HG03342 (cell line): Measurements from ENCODE around the gene LSM12.
"Not testable (repeated sequence)": the region's sequence is repeated elsewhere in the genome, so short reads cannot be mapped to it uniquely, and the experiment has no call there.

Source experiments
- ATAC-seq: cut with Tn5 transposase; IDR thresholded peaks from one replicate; pipeline ENCODE4 v1.9.1; 2021; ENCODE audit warnings: mild to moderate bottlenecking, moderate library complexity; ENCODE audit not compliant: unreplicated experiment

LSM12 gene

GRCh38 chr17:44066204-44066930 is at the start of gene LSM12:
TSS of gene LSM12 (minus strand) at chr17:44066671. CDS start at chr17:44066587, 84 bp downstream.
- ATAC-seq: peak; percentile 71

DNA sequence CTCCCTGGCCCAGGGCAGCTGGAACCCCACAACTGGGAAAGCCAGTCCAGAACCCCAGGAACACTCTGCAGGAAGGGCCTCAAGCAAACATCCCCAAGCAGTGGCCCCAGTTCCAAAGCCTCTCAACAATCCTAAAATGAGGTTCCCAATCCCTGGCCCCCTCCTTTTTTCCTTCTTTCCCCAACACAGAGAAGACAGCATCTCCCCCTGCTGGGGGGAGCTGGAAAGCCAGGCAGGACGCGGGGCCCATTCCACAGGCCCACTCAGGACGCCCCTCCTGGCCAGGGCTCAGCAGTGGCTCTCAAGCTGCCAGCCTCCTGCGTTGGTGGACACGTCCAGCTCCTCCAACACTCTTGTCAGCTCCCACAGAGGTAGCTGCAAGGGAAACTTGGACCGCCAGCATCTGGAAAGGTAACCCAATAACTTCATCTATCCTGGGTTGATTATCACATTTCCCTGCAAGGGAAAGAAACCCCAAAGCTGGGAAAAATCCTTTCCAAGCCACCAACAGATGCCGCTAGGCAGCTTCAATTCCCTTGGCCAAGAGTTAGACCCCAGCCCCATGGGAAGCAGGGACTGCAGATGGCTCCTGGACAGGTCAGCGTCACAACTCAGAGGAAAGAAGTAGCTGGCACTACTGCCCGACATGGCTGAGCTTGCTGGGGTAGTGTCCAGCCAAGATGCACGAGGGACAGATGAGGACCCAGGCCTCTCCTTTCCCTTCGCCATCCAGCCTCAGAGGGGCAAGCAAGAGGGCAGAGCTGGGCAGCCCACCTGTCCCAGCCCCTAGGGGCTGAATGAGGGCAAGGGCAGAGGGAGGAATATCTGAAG is 49.3 kb upstream of the LSM12 start:
- ATAC-seq: no peak

DNA sequence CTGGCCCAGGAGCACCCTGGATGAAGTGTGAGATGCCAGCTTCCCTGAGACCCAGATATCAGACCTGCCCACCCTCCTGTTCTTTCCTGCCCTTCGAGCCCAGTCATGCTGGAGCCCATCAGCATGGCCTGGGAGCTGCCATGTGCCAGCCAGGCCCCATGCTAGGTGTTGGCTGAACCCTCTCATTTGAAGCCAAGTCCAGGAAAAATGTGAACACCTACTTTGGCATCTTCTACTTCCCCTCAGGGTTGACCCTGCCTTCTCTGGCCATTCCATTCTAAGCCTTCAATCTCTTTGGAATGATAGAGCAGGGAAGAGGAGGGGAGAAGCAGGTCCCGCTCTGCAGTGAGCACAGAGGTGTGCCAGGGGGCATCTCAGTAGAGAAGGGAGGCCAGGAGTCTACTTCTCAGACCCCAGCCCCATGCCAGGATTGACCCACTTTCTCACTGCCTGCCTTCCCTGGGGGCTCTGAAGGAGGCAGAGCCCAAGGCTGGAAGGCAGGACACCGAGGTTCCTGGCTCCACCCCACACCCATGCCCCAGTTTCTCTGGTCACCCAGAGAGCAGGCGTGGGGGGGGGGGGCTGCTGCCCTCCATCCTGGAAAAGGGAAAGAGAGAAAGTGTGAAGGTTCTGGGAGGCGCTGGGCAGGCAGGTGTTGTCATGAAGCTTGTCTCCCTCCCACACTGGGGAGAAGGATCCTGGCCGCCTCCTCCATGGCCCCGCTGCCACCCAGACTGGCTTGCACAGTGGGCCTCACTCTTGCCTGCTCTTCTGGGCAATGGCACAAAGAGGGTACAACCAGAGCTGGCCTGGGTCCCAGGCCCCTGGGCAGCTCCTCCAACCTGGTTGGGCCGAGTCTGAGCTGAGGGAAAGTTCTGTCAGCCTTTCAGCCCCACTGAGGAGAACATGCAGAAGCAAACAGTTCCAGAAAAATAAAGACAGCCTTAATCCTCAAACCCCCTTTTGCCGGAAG is 47.7 kb upstream of the LSM12 start:
- ATAC-seq: no peak

DNA sequence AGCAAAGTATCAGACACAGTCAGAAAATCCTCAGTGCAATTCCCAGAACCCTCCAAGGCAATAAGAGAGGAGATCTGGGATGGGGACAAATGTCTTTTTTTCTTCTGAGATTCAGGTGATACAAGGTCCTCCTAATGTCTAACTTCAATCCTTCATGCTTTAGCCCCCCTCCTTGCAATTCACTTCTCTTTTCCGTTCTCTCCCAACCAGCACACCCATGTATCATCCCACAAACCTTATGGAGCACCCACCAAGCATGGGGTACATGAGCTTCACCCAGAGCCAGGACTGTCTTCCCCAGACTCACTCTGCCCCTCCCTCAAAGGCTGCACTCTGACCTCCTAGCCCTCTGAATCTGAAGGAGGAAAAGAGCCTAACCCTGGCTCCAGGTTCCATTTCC is 46.9 kb upstream of the LSM12 start:
- no peak for ATAC-seq

- no peak for ATAC-seq
Observed at GRCh38 chr17:44112284-44113280, 46.1 kb upstream of the LSM12 start.

DNA sequence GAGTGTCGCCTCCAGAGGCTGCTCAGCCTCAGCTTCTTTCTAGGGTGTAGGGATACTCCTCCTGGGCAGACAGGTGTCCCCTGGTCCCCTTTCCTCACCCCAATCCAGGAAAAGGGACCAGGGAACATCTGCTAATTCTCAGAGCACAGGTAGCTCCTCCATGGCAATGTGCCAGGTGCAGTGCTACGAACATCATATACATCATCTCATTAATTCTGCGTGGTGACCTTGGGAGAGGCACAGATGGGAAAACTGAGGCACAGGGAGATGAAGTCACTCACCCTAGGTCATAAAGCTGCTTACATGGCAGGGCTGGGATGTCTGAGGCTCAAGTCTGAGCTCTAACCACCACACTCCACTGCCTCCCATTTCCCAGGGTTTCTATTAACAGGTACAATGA is 45.3 kb upstream of the LSM12 start:
- ATAC-seq: no peak

GRCh38 chr17:44110823-44111633 is 44.6 kb upstream of the LSM12 start:
- peak; percentile 54 for ATAC-seq

- ATAC-seq: no peak
Observed at GRCh38 chr17:44110011-44110686, 43.7 kb upstream of the LSM12 start.

DNA sequence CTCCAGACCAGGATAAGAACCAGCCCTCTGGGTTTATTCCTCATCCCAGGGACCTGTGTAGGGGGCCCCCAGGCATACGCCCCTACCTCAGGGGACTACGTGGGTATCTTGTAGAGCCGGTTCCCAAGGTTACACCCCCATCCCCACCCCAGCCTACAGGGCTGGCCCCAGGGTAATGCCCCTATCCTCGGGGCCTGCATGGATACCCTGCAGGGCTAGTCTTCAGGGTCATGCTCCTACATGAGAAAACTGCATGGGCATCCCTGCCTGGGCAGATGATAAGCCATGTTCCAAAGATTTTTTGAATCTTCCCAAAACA is 42.8 kb upstream of the LSM12 start:
- no peak for ATAC-seq

- no peak for ATAC-seq
Observed at GRCh38 chr17:44108440-44109311, 42.2 kb upstream of the LSM12 start.

DNA sequence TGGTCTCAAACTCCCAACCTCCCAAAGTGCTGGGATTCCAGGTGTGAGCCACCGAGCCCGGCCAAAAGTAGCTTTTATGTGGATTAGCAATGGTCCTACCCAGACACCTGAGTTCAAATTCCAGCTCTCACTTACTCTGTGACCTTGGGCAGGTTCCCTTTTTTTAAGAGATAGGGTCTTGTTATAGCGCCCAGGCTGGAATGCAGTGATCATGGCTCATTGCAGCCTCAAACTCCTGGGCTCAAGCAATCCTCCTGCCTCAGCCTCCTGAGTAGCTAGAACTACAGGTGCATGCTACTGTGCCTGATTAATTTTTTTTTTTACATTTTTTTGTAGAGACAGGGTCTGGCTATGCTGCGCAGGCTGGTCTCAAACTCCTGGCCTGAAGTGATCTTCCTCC is 40.3 kb upstream of the LSM12 start:
- no peak for ATAC-seq

GRCh38 chr17:44105941-44106340 is 39.5 kb upstream of the LSM12 start:
- no peak for ATAC-seq

DNA sequence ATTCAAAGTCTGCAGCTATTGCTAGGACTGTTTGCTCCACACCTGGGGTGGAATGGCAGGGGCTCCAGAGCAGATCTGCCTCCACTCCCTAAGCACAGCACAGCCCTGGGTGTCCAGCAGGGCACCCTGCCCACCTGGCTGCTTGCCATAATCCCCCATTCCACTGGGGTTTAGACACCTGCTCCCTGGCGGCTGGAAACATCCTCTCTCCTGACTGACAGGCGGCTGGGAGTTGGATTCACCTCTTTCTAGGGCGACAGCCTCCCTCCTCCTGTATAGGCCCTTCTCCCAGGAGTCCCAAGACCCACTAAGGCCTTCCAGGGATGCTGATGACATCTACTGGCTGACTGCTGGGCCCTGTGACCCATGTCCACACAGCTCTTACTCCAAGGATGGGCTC is 39.0 kb upstream of the LSM12 start:
- ATAC-seq: no peak

GRCh38 chr17:44102849-44103622 is 36.6 kb upstream of the LSM12 start:
- ATAC-seq: no peak

- not testable (repeated sequence) for ATAC-seq
Observed at GRCh38 chr17:44101858-44102257, 35.4 kb upstream of the LSM12 start.

- no peak for ATAC-seq
Observed at GRCh38 chr17:44097110-44097958, 30.9 kb upstream of the LSM12 start.
